Measurements from ENCODE around the gene COPB2. TPM values are rescaled to one million over a fixed set of nuclear protein-coding genes. Genes with fewer than 3 reads are reported as not detected.

Gene COPB2
- total and polyA plus RNA-seq, 8 donors = 133 to 169 (median 157) TPM

DNA sequence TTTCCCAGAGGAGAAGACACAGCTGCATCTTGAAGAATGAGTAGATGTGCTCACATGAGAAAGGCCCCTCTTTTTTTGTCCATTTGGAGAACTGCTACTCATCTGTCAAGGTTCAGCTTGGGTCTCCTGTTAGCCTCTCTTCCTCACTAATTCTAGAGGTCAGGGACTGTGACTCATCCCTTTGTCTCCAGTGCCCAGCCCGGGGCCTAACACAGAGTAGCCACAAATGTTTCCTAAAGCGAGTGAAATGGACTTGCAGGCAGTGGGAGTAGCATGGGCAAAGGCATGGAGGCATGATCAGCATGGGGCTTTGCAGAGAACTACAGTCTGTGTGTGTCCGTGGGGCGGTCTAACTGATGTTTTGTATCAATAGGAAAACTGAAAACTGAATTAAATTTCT is 79.6 kb downstream of the COPB2 start:
- Histone ChIP-seq H3K4me3 (no peak overlapping the region), H3K27ac (no peak overlapping the region), H3K4me1 (no peaks in the 10 kb centered on the region), H3K27me3 (no peaks in the 10 kb centered on the region), H3K9me3 (no peaks in the 10 kb centered on the region), H3K36me3 (no peaks in the 10 kb centered on the region)
- TF ChIP-seq, protein P1, sequence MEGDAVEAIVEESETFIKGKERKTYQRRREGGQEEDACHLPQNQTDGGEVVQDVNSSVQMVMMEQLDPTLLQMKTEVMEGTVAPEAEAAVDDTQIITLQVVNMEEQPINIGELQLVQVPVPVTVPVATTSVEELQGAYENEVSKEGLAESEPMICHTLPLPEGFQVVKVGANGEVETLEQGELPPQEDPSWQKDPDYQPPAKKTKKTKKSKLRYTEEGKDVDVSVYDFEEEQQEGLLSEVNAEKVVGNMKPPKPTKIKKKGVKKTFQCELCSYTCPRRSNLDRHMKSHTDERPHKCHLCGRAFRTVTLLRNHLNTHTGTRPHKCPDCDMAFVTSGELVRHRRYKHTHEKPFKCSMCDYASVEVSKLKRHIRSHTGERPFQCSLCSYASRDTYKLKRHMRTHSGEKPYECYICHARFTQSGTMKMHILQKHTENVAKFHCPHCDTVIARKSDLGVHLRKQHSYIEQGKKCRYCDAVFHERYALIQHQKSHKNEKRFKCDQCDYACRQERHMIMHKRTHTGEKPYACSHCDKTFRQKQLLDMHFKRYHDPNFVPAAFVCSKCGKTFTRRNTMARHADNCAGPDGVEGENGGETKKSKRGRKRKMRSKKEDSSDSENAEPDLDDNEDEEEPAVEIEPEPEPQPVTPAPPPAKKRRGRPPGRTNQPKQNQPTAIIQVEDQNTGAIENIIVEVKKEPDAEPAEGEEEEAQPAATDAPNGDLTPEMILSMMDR (IDR thresholded peaks at IDR 0.05) = no peak
- DNase-seq (no peak), ATAC-seq (no peak)
- intact Hi-C loops (cut with DNase I) = no loop called here

DNA sequence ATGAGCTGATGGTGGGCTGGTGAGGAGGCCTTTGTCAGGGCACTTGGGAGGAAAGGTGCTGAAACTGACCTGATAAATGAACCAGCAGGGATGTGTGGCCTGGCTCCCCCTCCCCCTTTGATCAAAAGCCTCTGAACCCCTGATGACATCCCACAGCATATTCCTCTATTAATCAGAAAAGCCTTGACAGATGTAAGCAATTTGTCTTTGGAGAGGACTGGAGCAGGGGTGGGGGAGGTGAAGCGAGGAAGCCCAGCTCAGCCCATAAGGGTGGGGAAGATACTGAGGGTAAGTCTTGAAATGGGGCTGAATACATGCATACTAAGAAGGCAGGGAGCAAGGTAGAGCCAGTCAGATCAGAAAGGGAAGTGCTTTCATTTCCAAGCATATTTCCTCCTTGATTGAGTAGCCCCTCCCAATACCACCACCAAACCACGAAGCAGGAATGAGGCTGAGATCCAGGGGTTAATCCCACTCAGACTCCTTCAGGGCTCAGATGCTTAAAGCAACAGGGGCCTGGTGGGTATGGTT is 80.3 kb downstream of the COPB2 start:
- ATAC-seq (no peak), DNase-seq (no peak)
- no peaks in the 10 kb centered on the region for H3K27me3 ChIP-seq
- H3K27ac ChIP-seq = no peak overlapping the region
- H3K4me1 ChIP-seq = no peaks in the 10 kb centered on the region
- no peaks in the 10 kb centered on the region for H3K36me3 ChIP-seq
- TF ChIP-seq, protein P1 (IDR thresholded peaks at IDR 0.05) = no peak
- no peak overlapping the region for H3K4me3 ChIP-seq
- intact Hi-C loops (cut with DNase I) = no loop called here
- no peaks in the 10 kb centered on the region for H3K9me3 ChIP-seq

DNA sequence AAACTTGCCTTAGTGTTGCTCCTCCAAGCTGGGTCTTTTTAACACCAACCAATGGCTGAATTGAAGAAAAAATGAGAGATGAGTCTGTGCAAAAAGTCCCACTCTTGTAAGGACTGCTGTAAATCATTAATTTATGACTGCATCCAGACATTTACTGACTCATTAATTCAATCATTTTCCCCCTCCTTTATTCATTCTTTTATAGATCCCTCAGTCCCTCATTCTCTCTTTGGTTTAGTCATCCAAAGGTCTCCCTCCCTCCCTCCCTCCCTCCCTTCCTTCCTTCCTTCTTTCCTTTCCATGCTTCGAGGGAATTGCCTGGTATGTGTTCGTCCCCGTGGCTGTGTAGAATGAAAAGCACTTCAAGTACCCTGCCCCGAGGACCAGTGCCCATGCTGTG is 80.9 kb downstream of the COPB2 start:
- DNase-seq (no peak), ATAC-seq (no peak)
- no peak overlapping the region for H3K4me3 ChIP-seq
- no peaks in the 10 kb centered on the region for H3K36me3 ChIP-seq
- H3K4me1 ChIP-seq = no peaks in the 10 kb centered on the region
- H3K27me3 ChIP-seq = no peaks in the 10 kb centered on the region
- H3K9me3 ChIP-seq = no peaks in the 10 kb centered on the region
- TF ChIP-seq, protein P1 (IDR thresholded peaks at IDR 0.05) = no peak
- H3K27ac ChIP-seq = no peak overlapping the region
- intact Hi-C loops (cut with DNase I) = no loop called here

DNA sequence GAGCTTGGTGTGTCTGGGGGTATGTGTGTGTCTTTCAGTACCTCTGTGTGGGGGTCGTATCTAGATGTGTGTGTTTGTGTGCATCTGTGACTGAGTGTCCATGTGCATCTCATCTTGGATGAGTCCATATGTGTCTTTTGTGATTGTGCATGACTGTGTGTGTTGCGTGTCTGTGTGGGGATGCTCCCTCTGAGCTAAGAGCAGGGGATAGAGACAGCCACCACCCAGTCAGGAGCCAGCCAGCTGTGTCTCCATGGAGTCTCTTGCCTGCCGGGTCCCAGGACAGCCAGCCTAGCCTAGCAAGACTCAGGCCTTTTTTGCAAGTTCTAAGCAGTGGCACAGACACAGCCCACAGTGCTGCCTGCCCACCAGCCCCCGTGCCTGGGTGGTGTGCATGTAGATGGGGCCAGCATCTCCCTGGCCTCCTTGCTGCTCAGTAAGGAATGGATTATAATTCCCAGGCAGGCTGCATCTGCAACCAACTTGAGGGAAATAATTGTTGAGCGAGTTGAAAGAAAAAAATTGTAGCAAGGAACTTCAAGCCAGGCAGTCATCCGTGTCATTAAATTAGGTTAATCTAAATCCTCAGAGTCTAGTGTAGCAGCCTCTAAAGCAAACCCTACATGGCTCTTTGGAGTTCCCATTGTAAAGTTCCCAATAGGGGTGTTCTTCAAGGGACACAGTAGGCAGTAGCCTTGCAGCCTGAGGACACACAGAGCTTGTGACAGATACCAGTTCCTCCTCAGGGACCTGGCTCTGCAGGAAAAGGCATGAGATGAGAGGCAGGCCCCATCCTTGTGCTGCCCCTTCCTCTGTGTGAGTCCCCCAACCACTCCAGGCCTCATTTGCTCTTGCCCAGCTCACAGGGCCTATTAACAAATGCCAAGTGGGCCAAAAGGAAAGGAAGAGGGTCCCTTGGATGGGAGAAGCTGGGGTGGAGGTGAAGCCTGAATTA is 81.6 kb downstream of the COPB2 start:
- no peak overlapping the region for H3K27ac ChIP-seq
- DNase-seq = no peak
- ATAC-seq = no peak
- intact Hi-C loops (cut with DNase I) = no loop called here
- no peak overlapping the region for H3K4me3 ChIP-seq
- no peaks in the 10 kb centered on the region for H3K9me3 ChIP-seq
- no peaks in the 10 kb centered on the region for H3K36me3 ChIP-seq
- H3K27me3 ChIP-seq = no peaks in the 10 kb centered on the region
- no peaks in the 10 kb centered on the region for H3K4me1 ChIP-seq
- TF ChIP-seq, protein P1 (IDR thresholded peaks at IDR 0.05) = no peak

Other genes starting within 250 kb of the COPB2 start
- gene MRPS22, start 45.6 kb downstream of the COPB2 start, total RNA-seq = 10 to 100 TPM; 28.4 to 36.8 TPM
- 10 to 100 TPM; 51.3 to 63.0 (median 56.8) TPM for gene MRPS22, start 45.6 kb downstream of the COPB2 start, polyA plus RNA-seq (ENCODE audit: insufficient read length in 6 of 6)
- 1 to 10 TPM in 1 of 2 donors, not detected in 1; 9.3 TPM for gene RBP2, start 86.9 kb upstream of the COPB2 start, total RNA-seq
- gene RBP2, start 86.9 kb upstream of the COPB2 start, polyA plus RNA-seq (ENCODE audit: insufficient read length in 6 of 6) = 1 to 10 TPM in 1 of 6 donors, under 1 TPM in 5; 0.26 to 1.0 (median 0.62) TPM
- gene RBP1, start 150.1 kb upstream of the COPB2 start, total RNA-seq = 10 to 100 TPM; 14.1 to 27.6 TPM
- 100 to 1,000 TPM; 223 to 333 (median 282) TPM for gene RBP1, start 150.1 kb upstream of the COPB2 start, polyA plus RNA-seq (ENCODE audit: insufficient read length in 6 of 6)

Measured in left lung (tissue), 10 donors.